Measurements from ENCODE around the gene ZBTB7C. TPM values are rescaled to one million over a fixed set of nuclear protein-coding genes. Genes with fewer than 3 reads are reported as not detected.

Gene ZBTB7C
- total RNA-seq, 2 experiments from 2014 or later: not detected

DNA sequence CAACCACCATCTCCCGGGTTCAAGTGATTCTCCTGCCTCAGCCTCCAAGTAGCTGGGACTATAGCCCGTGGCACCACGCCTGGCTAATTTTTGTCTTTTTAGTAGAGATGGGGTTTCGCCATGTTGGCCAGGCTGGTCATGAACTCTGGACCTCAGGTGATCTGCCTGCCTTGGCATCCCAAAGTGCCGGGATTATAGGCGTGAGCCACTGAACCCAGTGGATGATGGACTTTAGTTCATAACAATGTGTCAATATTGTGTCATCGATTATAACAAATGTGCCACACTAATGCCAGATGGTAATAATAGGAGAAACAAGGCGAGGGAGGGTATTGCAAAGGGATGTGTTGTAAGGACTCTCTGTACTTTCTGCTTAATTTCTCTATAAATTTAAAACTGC, 216.6 kb downstream of the ZBTB7C start:
- intact Hi-C loops (cut with micrococcal nuclease; ENCODE audit: unreplicated experiment): no loop called here
- TF ChIP-seq EZH2phosphoT487 (IDR thresholded peaks at IDR 0.05; ENCODE audit: borderline replicate concordance, low read depth, low read length): no peak
- TF ChIP-seq, protein P1, sequence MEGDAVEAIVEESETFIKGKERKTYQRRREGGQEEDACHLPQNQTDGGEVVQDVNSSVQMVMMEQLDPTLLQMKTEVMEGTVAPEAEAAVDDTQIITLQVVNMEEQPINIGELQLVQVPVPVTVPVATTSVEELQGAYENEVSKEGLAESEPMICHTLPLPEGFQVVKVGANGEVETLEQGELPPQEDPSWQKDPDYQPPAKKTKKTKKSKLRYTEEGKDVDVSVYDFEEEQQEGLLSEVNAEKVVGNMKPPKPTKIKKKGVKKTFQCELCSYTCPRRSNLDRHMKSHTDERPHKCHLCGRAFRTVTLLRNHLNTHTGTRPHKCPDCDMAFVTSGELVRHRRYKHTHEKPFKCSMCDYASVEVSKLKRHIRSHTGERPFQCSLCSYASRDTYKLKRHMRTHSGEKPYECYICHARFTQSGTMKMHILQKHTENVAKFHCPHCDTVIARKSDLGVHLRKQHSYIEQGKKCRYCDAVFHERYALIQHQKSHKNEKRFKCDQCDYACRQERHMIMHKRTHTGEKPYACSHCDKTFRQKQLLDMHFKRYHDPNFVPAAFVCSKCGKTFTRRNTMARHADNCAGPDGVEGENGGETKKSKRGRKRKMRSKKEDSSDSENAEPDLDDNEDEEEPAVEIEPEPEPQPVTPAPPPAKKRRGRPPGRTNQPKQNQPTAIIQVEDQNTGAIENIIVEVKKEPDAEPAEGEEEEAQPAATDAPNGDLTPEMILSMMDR (conservative IDR thresholded peaks at IDR 0.05; ENCODE audit: low read length): no peak
- no peak overlapping the region for H3K4me2 ChIP-seq (ENCODE audit: low read length)
- no TSS peak for BruUV-seq (replicated peaks)
- no peaks in the 10 kb centered on the region for H3K9me3 ChIP-seq (ENCODE audit: low read length)
- CTCF ChIA-PET (ENCODE audit: unreplicated experiment): no interaction called here
- no peak overlapping the region for H3K4me3 ChIP-seq (ENCODE audit: low read depth, low read length, poor library complexity, severe bottlenecking)
- no peaks in the 10 kb centered on the region for H3K9me2 ChIP-seq (ENCODE audit: insufficient read depth, low read length)
- no peak overlapping the region for H3K27ac ChIP-seq (ENCODE audit: low read depth, low read length, poor library complexity, severe bottlenecking)
- POLR2A ChIA-PET: no interaction called here
- no peaks in the 10 kb centered on the region for H3K79me2 ChIP-seq (ENCODE audit: insufficient read depth, low read depth, low read length)
- no peaks in the 10 kb centered on the region for H3K4me1 ChIP-seq (ENCODE audit: insufficient read depth, low read length, poor library complexity, severe bottlenecking)
- H3K36me3 ChIP-seq (ENCODE audit: insufficient read depth, low read length): no peaks in the 10 kb centered on the region
- no peak for DNase-seq (ENCODE audit: low spot score)
- H2AFZ ChIP-seq (ENCODE audit: low read length): no peak overlapping the region
- H4K20me1 ChIP-seq (ENCODE audit: insufficient read depth, low read length): no peaks in the 10 kb centered on the region

- DNase-seq (ENCODE audit: low spot score): no peak
- intact Hi-C loops (cut with micrococcal nuclease; ENCODE audit: unreplicated experiment): no loop called here
- ChIA-PET POLR2A (no interaction called here), CTCF (ENCODE audit: unreplicated experiment) (no interaction called here)
- no peaks in the 10 kb centered on the region for H3K9me2 ChIP-seq (ENCODE audit: insufficient read depth, low read length)
- H3K27ac ChIP-seq (ENCODE audit: low read depth, low read length, poor library complexity, severe bottlenecking): no peak overlapping the region
- H3K4me1 ChIP-seq (ENCODE audit: insufficient read depth, low read length, poor library complexity, severe bottlenecking): no peaks in the 10 kb centered on the region
- no peaks in the 10 kb centered on the region for H3K79me2 ChIP-seq (ENCODE audit: insufficient read depth, low read depth, low read length)
- no peak overlapping the region for H3K4me2 ChIP-seq (ENCODE audit: low read length)
- H3K36me3 ChIP-seq (ENCODE audit: insufficient read depth, low read length): no peaks in the 10 kb centered on the region
- no peaks in the 10 kb centered on the region for H4K20me1 ChIP-seq (ENCODE audit: insufficient read depth, low read length)
- no peak overlapping the region for H2AFZ ChIP-seq (ENCODE audit: low read length)
- H3K4me3 ChIP-seq (ENCODE audit: low read depth, low read length, poor library complexity, severe bottlenecking): no peak overlapping the region
- no TSS peak for BruUV-seq (replicated peaks)
- H3K9me3 ChIP-seq (ENCODE audit: low read length): no peaks in the 10 kb centered on the region
- TF ChIP-seq, protein P1 (conservative IDR thresholded peaks at IDR 0.05; ENCODE audit: low read length): no peak
These were observed 217.7 kb downstream of the ZBTB7C start for GRCh38 chr18:48191494-48191893.

GRCh38 chr18:48190994-48191393, 218.2 kb downstream of the ZBTB7C start:
- Histone ChIP-seq H4K20me1 (ENCODE audit: insufficient read depth, low read length) (no peaks in the 10 kb centered on the region), H3K27ac (ENCODE audit: low read depth, low read length, poor library complexity, severe bottlenecking) (no peak overlapping the region), H3K36me3 (ENCODE audit: insufficient read depth, low read length) (no peaks in the 10 kb centered on the region), H3K79me2 (ENCODE audit: insufficient read depth, low read depth, low read length) (no peaks in the 10 kb centered on the region), H3K9me2 (ENCODE audit: insufficient read depth, low read length) (no peaks in the 10 kb centered on the region), H2AFZ (ENCODE audit: low read length) (no peak overlapping the region), H3K4me3 (ENCODE audit: low read depth, low read length, poor library complexity, severe bottlenecking) (no peak overlapping the region), H3K9me3 (ENCODE audit: low read length) (no peaks in the 10 kb centered on the region), H3K4me1 (ENCODE audit: insufficient read depth, low read length, poor library complexity, severe bottlenecking) (no peaks in the 10 kb centered on the region), H3K4me2 (ENCODE audit: low read length) (no peak overlapping the region)
- DNase-seq (ENCODE audit: low spot score): no peak
- intact Hi-C loops (cut with micrococcal nuclease; ENCODE audit: unreplicated experiment): no loop called here
- POLR2A ChIA-PET: no interaction called here
- TF ChIP-seq EZH2phosphoT487 (IDR thresholded peaks at IDR 0.05; ENCODE audit: borderline replicate concordance, low read depth, low read length): no peak
- TF ChIP-seq, protein P1 (conservative IDR thresholded peaks at IDR 0.05; ENCODE audit: low read length): no peak
- CTCF ChIA-PET (ENCODE audit: unreplicated experiment): no interaction called here
- BruUV-seq (replicated peaks): no TSS peak

All from OCI-LY7 (cell line).